Activated T-helper 1 cell treated with anti-CD3 and anti-CD28 coated beads, Interleukin-2, amount 50 U/mL, for 16 hours (primary cell): ENCODE data around the gene DUOXA1.

Experiments
- DNase-seq, 2 donors: peaks; one replicate each; pipeline ENCODE4 v3.0.0-alpha.2; 2020; ENCODE audit warnings: low read depth in 1 of 2, low spot score in 1 of 2

Gene DUOXA1

DNA sequence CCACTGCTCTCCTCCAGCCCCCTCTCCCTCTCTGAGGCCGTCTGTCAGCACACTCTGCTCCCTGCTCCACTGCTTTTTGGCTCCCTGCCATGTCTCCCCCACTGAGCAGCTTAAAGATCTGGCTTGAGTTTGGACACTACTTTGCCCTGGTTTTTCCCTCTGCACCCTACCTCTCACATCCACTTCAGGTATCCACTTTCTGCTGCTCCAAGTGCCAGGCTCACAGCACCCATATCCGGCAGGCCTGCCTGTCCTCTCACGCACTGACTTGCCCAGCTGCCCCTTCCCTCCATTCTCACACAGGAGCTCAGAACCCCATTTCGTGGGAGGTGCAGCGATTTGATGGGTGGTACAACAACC lies 3.9 kb upstream of the DUOXA1 start:
- DNase-seq: no peak

DNA sequence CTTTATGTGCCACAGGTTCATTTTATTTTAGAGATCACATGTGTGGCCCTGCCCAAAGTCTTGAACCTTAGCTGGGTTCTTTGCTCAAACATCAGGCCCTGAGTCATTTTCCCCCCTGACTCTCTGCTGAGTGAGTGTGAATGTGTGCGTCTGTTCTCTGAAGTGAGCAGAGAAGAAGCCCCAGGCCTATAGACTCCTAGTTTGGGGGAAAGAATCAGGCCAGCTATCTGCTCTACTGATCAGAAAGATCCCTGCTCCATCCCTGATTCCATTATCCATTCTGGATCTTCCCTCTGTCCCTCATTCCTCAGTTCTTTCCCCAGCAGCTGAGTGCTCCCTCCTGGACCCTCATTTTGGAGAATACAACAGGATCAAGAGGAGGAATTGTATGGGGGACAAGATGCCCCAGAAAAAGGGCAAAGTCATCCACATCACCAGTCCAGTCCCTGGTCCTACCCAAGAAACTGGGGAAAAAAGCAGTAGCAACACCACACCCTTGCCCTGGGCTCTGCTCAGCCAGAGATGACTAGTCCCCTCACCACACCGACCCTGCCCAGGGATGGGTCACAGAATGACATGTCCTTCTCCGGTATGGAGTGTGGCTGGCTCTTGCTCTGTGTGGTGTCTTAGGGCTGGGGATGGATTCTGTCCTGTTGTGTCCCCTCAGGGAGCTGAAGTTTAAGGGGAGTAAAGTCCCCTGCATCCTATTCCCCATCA lies 3.3 kb upstream of the DUOXA1 start:
- DNase-seq: no peak

DNA sequence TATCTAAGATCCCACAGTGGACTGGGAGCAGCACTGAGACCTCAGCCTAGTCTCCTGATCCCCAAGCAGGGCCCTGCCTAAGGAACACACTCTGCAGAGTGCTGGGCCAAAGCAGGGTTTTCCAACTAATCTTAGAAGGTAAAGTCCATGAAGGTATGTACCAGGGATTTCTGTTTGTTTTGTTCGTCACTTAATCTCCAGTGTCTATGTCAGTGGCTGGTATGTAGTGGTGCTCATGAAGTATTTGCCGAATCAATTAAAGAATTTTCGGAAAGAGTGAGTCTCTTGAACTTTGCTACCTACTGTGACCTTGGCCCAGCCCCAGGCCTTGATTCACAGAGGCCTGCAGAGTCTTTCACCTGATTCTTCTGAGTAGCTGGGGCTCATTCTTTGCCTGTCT lies 1.8 kb upstream of the DUOXA1 start:
- DNase-seq: no peak

DNA sequence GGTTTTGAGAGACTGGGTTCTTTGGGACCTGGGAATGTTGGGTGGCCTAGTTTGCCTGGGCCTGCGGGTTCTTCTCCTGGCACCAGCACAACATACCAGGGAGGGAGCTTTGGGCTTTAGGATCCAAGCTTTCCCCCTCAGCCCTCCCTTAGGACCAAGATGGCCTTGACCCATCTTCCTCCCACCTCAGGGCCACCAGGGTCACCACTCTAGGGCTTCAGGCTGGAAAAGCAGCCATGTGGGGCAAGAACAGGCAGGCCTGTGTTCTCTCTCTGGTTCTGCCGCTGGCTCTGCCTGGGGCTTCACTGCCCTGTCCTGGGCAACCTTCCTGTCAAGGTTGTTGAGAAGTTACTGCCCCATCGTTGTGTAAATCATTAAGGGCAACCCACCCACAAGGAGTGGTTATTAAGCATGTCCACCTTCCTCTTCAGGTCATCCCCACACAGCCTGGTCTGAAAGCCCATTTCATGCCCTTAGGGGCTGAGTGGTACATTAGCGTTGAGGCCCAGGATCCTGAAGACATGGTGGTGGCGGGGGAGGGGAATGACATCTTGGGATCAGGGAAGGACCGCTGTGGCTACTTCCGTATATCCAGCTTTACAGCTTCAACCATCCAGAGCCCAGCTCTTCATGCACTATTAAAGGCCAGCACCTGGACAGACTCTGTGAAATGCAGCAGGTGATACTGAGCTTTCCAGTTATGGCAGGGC lies 767 bp upstream of the DUOXA1 start:
- no peak for DNase-seq

DNA sequence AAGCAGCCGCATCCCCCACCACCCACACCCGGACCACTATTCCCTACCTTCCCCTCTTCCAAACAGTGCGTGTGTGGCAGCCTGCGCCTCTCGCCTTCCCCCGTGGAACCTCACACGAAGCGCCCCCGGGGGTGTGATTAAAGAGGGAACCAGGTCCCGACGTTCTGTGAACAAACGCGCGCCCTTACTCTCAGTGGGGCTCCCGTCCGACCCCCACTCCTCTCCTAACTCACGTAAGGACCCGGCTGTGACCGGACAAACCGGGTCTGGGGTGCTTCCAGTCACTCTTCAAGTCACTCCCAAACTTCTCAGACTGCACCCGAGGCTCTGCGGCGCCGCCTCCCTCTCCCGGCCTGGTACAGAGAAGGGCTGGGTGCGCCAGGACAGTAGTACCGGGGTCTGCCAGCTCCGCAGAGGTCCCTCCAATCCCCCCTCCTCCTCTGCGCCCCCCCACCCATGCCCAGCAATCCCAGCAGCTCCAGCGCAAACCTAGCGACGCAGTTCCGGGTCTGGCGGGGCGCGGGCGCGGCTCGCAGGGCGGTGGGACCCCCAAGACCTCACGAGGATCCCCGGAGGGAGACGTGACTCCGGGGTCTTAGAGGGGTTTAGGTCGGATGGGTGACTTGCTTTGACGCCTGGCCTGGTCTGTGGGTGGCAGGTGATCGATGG lies 574 bp downstream of the DUOXA1 start:
- no peak for DNase-seq

DNA sequence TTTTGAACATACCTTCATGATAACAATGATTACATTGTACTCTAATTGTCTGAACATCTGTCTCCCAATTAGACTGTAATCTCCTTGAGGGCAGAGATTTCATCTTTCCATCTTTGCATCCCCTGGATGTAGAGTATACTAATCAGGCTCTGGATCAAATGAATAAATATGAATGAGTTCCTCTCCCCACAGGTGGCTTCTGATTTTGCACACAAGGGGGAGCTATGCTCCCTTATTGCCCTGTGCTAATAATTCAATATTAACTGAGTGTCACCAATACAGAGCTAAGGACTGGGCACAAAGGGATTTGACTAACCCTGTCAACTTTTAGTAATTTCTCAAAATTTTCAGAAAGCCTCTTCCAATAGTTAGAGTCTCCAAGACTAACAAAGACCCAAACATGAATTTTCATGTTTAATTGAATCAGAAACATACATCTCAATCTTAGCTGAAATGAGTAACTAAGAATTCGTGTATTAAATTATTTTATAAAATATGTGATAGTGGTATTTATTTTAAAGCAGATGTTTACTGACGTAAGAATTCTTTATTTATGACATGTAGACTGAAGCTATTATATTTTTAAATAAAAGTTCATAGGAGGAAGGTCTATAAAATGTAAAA lies 3.0 kb downstream of the DUOXA1 start:
- DNase-seq: no peak

DNA sequence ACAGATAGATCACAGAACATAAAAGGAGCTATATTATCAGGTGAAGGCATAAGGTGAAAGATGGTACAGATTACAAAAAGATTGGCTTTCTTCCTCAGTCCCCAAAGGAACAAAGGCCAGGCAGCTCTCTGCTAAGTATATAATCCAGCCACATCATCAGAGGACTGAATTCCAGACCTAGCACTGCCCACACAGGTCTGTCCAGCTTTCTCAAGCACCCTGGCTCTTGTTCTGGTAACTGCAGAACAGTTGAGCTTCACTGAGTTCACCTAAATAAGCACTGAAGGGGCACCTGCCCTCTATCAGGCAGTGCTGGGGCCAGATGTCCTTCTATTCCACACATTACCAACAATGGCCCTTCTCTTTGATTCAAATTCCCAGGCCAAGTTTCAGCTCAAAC lies 6.3 kb downstream of the DUOXA1 start:
- no peak for DNase-seq

DNA sequence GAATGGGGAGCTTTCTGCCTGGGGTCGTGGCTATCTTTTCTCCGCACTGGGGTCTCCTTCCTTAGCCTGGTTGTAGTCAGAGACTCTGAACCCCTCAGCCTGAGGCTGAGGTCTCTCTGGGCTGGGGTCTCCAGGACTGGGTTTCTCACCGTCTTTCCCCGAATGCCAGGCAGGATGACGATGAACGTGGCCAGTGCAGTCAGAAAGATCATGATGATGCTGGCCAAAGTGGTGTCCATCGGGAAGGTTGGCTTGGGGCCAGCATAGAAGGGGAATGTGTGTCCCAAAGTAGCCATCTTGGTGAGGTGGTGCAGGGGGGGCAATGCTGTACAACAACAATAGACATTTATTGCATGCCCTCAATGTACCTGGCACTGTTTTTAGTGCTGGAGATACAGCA lies 7.0 kb downstream of the DUOXA1 start:
- DNase-seq: no peak

DNA sequence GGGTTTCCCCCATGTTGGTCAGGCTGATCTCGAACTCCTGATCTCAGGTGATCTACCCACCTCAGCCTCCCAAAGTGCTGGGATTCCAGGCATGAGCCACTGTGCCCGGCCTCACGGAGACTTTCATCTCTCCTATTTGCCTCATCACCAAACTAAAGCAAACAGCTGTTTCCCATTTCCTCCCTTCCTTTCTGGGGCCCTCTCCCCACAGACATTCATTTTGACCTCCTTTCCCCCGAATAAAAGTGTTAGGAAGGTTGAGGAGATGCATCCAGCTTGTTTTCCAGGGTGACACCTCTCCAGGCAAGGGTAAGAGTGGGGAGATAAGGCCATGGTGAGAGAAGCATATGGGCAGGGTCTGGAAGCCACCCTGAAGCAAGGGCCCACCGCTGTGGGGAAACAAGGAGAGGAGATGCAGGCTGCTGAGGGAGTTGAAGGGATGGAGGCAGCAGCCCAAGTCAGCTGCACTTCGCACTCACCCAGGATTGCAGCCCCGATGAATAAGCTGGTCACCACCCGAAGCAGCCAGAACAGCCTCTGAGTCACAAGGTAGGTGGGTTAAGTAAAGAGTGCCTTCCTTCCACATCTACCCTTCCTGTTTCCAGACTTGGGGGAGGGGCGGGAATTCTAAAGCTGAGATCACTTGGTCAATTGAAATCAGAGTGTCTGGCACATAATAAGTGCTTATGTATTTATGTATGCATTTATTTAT lies 7.8 kb downstream of the DUOXA1 start:
- no peak for DNase-seq

DNA sequence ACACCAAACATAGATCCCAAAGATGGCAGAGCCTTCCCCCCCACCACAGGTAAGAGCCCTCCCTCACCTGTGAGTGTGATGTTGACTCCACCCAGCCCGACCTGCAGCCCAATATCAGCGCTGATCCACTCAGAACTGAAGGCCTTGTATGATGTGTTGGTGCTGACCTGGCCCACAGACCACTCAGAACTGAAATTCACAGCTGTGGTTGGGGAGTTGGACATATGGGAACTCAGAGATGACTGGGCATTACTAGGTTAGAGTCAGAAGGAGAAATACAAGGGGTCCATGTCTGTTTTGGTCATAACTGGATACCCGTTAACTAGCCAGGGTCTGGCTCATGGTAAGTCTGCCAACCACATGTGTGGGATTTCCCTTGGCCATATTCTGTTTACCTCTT lies 8.7 kb downstream of the DUOXA1 start:
- DNase-seq: no peak

DNA sequence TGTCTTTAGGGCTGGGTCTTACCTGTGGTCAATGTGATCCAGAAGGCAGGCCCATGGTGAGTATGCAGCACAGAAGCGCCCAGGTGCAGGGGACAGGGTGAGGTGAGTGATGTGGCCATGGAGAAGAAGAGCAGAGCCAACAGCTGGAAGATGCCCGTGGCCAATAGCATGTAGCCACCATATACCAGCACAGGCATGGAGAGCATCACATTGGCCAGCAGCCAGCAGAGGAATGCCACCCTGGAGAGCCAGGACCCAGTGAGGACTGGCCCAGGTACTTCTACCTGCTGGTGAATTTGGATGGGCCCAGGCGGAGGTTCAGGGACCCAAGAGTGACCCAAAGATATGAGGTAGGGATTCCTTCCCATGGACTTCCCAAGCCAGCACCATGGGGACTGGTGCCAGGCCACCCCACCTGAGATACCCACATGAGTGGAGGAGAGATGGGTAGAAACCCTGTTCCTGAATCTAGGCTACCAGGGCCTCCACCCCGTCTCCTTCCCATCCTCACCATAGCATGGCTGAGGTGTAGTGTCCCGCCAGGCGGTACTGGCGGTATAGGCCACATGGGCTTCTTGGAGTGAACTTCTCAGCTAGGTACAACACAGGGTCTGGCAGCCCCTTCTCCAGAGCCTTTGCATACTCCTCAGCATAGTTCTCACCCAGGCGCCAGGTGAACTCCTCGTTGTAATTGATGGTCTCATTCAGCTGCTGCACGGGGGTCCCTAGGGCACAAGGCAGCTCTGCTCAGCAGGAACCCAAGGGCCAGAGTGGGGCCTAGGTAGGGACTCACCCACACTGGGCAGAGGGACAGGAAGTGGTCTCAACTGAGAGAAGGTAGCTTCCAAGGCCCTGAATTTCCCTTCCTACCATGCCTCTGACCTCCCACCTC lies 9.4 kb downstream of the DUOXA1 start:
- DNase-seq: no peak

DNA sequence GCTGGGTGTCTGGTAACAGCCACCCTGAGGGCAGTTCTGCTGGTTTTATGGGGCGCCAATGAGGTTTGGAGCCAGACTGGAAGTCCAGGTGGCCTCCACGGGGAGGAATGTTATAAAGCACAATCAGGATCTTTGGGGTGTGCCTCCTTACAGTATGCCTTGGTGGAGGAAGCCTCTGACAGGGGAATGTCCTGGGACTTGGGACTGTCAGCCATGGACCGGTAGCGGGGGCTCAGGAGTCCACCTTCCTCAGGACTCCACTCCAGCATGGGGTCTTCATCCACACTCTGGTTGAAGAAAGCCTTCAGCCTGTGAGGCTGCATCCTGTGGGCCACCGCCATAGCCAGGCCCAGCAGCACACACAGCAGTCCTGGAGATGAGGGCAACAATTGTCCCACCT lies 10.7 kb downstream of the DUOXA1 start:
- no peak for DNase-seq

DNA sequence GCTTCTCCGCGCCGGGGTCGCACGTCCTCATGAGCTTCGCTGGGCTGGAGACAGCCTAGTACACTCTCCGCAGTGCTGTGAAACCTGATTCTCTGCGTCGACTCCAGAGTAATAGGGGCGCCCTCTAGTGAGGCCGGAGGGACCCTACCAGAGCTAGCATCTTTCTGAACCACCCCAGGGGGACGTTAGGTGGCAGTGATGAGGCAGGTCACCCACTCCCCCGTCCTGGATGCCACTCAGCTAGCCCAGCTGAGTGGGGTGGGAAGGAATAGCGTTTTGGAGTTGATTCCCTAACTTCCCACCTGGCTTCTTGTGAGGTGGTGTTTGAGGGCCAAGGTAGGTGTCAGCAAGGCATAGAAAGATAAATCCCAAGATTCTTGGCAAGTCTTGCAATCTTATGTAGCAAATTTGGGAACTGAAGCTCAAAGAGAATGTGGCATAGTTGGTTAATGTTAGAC lies 11.5 kb downstream of the DUOXA1 start:
- peak; percentile 58 to 71 for DNase-seq

DNA sequence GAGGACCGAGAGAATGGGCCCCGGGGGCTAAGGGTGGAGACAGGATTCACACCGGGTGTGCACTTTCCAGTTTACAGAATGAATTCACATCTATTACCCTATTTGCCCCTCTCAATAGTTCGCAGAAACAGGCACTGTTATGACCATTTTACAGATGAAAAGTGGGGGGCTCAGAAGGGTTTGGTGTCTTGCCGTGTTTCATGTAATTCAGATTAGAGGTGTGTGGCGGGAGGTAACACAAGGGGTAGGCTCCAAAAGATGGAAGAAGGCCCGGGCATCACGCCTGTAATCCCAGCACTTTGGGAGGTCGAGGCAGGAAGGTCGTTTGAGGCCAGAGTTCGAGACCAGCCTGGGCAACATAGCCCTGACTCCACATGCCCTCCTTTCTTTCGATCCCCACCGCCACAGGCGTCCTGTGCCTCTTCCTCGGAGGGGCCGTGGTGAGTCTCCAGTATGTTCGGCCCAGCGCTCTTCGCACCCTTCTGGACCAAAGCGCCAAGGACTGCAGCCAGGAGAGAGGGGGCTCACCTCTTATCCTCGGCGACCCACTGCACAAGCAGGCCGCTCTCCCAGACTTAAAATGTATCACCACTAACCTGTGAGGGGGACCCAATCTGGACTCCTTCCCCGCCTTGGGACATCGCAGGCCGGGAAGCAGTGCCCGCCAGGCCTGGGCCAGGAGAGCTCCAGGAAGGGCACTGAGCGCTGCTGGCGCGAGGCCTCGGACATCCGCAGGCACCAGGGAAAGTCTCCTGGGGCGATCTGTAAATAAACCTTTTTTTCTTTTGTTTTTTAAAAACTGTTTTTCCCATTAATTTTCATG lies 12.2 kb downstream of the DUOXA1 start:
- no peak for DNase-seq

DNA sequence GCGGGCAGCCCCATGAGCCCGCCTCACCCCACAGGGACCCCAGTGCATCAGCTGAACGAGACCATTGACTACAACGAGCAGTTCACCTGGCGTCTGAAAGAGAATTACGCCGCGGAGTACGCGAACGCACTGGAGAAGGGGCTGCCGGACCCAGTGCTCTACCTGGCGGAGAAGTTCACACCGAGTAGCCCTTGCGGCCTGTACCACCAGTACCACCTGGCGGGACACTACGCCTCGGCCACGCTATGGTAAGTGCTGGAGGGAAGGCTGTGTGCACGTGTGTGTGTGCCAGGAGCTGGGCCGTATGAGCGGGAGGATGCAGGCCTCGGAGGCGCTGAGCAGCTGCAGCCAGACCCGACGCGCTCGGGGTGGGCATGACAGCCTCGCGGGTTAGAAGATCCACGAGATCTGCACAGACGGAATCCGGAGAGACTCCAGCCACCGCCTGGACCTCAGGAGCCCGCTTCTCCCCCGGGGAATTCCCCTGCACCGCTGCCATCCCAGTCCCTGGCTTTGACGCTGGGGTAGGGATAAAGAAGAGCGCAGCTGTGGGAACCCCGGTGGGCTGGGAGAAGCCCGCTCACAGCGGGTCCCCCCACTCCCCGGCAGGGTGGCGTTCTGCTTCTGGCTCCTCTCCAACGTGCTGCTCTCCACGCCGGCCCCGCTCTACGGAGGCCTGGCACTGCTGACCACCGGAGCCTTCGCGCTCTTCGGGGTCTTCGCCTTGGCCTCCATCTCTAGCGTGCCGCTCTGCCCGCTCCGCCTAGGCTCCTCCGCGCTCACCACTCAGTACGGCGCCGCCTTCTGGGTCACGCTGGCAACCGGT lies 13.0 kb downstream of the DUOXA1 start:
- no peak for DNase-seq

DNA sequence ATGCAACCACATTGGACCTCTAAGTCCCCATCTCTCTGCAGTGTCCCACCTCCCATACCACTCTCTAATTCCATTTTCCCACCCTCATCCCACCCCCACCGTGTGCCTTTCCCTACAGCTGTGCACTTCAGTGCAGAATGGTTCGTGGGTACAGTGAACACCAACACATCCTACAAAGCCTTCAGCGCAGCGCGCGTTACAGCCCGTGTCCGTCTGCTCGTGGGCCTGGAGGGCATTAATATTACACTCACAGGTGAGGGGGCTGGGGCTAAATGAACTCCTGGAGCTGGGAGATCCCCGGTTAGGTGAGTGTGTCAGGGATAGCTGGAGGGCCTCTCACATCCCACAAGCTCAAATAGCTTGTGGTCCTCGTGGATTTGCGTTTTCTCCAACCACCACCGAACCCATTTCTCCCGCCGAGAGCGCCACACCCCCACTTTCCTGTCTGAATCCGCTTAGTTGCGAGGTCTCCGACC lies 13.6 kb downstream of the DUOXA1 start:
- DNase-seq: no peak

DNA sequence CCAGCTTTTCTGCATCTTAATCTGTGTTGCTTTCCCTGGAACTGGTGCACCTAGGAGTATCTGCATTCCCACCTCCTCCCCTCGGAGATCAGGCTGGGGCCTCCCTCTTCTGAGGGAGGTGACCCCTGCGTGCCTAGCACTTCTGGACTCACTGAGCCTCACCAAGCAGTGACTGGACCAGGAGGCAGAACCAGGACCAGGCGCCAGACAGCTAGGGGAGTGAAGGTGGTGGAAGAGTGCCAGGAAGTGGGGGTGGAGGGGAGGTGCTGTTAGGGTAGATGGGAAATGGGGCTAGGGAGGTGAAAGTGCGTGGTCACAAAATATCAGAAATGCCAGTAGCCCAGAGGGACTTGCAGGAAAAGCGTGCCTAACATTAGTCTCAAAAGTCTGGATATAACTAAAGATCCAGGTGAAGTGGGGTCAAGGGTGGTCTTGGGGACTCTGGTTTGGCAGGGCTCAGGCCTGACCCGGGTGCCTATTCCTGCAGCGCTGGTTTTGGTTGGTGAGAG lies 14.3 kb downstream of the DUOXA1 start:
- DNase-seq: no peak

DNA sequence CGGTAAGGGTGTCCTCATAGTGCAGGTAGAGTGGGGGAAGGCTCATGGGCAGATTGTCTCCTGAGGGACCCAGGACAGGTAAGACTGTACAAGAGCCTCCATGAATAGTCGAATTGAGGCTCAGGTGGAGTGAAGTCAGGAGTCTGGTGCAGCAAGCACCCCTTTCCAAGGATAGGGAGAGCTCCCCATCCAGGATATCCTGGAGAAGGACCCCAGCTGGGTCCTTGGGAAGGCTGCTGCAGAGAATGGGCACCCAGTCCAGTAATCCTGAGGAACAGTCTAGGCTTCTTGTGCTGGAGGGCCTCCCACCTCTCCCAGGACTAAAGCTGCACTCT lies 15.0 kb downstream of the DUOXA1 start:
- no peak for DNase-seq
